Measurements from ENCODE around the gene LYZL1. TPM values are rescaled to one million over a fixed set of nuclear protein-coding genes. Genes with fewer than 3 reads are reported as not detected.

The LYZL1 gene
- total RNA-seq, 1 experiment from 2014 or later = not detected

DNA sequence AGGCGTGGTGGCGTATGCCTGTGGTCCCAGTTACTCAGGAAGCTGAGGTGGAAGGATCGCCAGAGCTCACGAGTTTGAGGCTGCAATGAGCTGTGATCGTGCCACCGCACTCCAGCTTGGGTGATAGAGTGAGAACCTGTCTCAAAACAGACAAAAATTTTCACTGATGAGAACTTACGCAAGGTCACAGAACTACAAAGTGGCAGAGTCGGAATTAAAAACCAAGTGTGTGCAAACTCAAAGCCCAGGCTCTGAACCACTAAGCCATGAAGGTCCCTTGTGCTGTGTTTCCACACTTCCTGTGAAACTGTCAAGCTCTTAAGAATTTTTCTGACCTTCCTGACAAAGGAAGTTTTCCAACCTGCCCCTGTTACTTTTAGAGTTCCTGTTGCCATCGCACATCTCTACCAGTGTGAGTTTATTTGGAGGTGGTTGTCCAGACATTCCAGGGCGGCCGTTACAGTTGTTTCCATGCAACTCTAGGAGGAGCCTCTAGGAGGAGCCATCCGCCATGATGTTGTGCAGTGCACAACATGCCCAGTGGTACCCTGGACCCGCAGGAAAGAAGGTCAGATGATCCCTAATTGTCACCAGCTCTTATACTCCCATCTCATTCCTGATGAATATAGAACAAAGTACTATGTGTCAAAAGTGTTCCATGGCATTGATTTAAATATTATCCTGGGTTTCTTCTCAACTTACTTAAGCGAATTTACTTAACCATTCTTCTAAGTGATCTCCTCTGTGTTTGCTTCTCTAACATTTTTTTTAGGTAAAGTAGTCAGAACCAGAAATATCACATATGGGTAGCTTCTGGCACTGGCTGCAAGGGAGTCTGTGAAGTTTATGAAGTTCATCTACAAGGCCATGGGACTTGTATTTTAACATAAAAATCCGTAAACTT, 49.0 kb upstream of the LYZL1 start:
- H4K8ac ChIP-seq (replicated peaks; ENCODE audit: insufficient read length, low read depth, low read length) = no peak overlapping the region
- no peak overlapping the region for H3K27ac ChIP-seq (ENCODE audit: insufficient read length, low read depth, low read length)
- no peaks in the 10 kb centered on the region for H3K4me1 ChIP-seq (ENCODE audit: insufficient read depth, low read length)
- H2BK15ac ChIP-seq (ENCODE audit: low read depth, low read length) = no peak overlapping the region
- H3K79me2 ChIP-seq (ENCODE audit: insufficient read depth, low read length) = no peaks in the 10 kb centered on the region
- no CpG with 5 or more reads among the region's 15 CpGs for WGBS (ENCODE audit: extremely low coverage, insufficient read length, low lambda C conversion rate)
- no peak overlapping the region for H3K18ac ChIP-seq (ENCODE audit: insufficient read length, low read depth, low read length)
- no peak overlapping the region for H2BK120ac ChIP-seq (ENCODE audit: low read depth, low read length, poor library complexity, severe bottlenecking)
- no peak overlapping the region for H3T11ph ChIP-seq (ENCODE audit: low read length)
- no peak overlapping the region for H2BK5ac ChIP-seq (ENCODE audit: insufficient read length, low read length)
- H3K36me3 Mint-ChIP-seq (ENCODE audit: insufficient read depth in 1 of 3, low read depth in 3 of 3) = no peaks in the 10 kb centered on the region
- H3K9me3 ChIP-seq (ENCODE audit: control insufficient read depth, low read depth, low read length) = no peaks in the 10 kb centered on the region
- H3K23ac ChIP-seq (ENCODE audit: insufficient read length, low read depth, low read length) = no peak overlapping the region
- H4K91ac ChIP-seq (ENCODE audit: insufficient read length, low read depth, low read length) = no peak overlapping the region
- no peak overlapping the region for H2AFZ ChIP-seq (ENCODE audit: low read length)
- H3K23me2 ChIP-seq (ENCODE audit: insufficient read length, low read depth, low read length, poor library complexity, severe bottlenecking) = no peaks in the 10 kb centered on the region
- H3K4ac ChIP-seq (ENCODE audit: low read depth, low read length) = no peak overlapping the region
- H3K27me3 ChIP-seq (ENCODE audit: insufficient read depth, low read length) = no peaks in the 10 kb centered on the region
- no peak overlapping the region for H3K14ac ChIP-seq (ENCODE audit: insufficient read depth, low read length)
- no peak overlapping the region for H3K27ac Mint-ChIP-seq
- TF ChIP-seq, protein P1, sequence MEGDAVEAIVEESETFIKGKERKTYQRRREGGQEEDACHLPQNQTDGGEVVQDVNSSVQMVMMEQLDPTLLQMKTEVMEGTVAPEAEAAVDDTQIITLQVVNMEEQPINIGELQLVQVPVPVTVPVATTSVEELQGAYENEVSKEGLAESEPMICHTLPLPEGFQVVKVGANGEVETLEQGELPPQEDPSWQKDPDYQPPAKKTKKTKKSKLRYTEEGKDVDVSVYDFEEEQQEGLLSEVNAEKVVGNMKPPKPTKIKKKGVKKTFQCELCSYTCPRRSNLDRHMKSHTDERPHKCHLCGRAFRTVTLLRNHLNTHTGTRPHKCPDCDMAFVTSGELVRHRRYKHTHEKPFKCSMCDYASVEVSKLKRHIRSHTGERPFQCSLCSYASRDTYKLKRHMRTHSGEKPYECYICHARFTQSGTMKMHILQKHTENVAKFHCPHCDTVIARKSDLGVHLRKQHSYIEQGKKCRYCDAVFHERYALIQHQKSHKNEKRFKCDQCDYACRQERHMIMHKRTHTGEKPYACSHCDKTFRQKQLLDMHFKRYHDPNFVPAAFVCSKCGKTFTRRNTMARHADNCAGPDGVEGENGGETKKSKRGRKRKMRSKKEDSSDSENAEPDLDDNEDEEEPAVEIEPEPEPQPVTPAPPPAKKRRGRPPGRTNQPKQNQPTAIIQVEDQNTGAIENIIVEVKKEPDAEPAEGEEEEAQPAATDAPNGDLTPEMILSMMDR (conservative IDR thresholded peaks at IDR 0.05) = peak; percentile 83
- H2BK20ac ChIP-seq (ENCODE audit: low read depth, low read length, poor library complexity, severe bottlenecking) = no peak overlapping the region
- no peak overlapping the region for H3K56ac ChIP-seq (ENCODE audit: insufficient read length, low read depth, low read length)
- peak; percentile 75 for DNase-seq
- no peaks in the 10 kb centered on the region for H3K79me1 ChIP-seq (ENCODE audit: insufficient read depth, low read depth, low read length, poor library complexity, severe bottlenecking)
- H3K4me1 Mint-ChIP-seq = peaks cover 0 to 4% of the 10 kb centered on the region in 2 experiments; a peak in 1 of 4 replicates
- H4K5ac ChIP-seq (ENCODE audit: insufficient read length, low read depth, low read length) = no peak overlapping the region
- H3K27me3 Mint-ChIP-seq (ENCODE audit: low read depth) = no peaks in the 10 kb centered on the region
- no peak overlapping the region for H3K9ac ChIP-seq (ENCODE audit: extremely low read depth, insufficient read length, low read length)
- H3K9me3 Mint-ChIP-seq = no peaks in the 10 kb centered on the region
- H3K4me3 Mint-ChIP-seq = no peak overlapping the region
- no peak overlapping the region for H2AK5ac ChIP-seq (ENCODE audit: insufficient read length, low read length)
- H3K4me2 ChIP-seq (ENCODE audit: insufficient read depth, insufficient read length, low read length) = no peak overlapping the region
- no peak overlapping the region for H2BK12ac ChIP-seq (ENCODE audit: insufficient read length, low read depth, low read length)
- H4K20me1 ChIP-seq (ENCODE audit: control insufficient read depth, insufficient read depth, insufficient read length) = no peaks in the 10 kb centered on the region

Data from H9 (cell line).